GM19043 (cell line): ENCODE data around the gene FBXO3.
"Not testable (repeated sequence)": the region's sequence is repeated elsewhere in the genome, so short reads cannot be mapped to it uniquely, and the experiment has no call there.

ENCODE experiments used
- ATAC-seq: cut with Tn5 transposase; IDR thresholded peaks from one replicate; pipeline ENCODE4 v1.9.1; 2021; ENCODE audit warnings: low read depth; ENCODE audit not compliant: unreplicated experiment

The FBXO3 gene, protein sequence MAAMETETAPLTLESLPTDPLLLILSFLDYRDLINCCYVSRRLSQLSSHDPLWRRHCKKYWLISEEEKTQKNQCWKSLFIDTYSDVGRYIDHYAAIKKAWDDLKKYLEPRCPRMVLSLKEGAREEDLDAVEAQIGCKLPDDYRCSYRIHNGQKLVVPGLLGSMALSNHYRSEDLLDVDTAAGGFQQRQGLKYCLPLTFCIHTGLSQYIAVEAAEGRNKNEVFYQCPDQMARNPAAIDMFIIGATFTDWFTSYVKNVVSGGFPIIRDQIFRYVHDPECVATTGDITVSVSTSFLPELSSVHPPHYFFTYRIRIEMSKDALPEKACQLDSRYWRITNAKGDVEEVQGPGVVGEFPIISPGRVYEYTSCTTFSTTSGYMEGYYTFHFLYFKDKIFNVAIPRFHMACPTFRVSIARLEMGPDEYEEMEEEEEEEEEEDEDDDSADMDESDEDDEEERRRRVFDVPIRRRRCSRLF

DNA sequence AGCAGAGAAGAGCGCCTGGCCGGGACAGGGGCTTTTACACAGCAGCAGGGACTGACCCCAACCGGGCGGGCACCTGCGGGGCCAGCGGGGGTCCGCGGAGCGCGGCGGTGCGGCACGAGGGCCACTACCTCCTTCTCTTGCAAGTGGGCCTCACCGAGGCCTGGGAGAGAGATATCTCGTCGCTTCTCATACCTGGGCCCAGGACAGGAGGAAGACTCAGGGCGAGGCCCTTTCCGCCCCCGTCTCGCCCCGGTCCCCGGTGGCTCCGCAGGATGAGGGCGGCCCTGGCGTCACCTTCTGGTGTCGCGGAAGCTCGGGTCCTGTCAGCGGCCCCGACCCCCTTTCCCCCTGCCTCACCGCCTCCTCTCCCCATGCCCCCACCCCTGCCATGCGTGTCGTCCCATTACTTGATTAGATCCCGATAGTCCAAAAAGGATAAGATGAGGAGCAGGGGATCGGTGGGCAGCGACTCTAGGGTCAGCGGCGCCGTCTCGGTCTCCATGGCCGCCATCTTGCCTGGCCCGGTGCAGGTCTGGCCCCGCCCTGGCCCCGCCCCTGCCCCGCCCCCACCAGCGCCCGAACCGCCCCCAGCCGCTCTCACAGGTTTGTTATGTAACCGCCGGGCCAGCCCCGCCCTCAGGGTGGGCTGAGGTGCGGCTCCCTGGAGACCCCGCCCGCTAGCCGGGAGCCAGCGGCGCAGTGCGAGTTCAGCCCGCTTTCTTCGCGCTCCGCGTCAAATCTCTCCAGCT lies at the start of gene FBXO3:
Gene FBXO3, minus strand, starts transcription at position 534 of the 749 bp plus-strand sequence. Its CDS starts 23 bp downstream, at position 511.
- ATAC-seq: peak; percentile 51

DNA sequence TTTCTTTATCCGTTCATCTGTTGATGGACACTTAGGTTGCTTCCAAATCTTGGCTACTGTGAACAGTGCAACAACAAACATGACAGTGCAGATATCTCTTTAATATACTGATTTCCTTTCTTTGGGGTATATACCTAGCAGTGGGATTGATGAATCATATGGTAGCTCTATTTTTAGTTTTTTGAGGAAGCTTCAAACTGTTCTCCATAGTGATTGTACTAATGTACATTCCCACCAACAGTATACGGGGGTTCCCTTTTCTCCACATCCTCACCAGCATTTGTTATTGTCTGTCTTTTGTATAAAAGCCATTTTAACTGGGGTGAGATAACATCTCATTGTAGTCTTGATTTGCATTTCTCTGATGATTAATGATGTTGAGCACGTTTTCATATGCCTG lies 48.7 kb upstream of the FBXO3 start:
- ATAC-seq: not testable (repeated sequence)

DNA sequence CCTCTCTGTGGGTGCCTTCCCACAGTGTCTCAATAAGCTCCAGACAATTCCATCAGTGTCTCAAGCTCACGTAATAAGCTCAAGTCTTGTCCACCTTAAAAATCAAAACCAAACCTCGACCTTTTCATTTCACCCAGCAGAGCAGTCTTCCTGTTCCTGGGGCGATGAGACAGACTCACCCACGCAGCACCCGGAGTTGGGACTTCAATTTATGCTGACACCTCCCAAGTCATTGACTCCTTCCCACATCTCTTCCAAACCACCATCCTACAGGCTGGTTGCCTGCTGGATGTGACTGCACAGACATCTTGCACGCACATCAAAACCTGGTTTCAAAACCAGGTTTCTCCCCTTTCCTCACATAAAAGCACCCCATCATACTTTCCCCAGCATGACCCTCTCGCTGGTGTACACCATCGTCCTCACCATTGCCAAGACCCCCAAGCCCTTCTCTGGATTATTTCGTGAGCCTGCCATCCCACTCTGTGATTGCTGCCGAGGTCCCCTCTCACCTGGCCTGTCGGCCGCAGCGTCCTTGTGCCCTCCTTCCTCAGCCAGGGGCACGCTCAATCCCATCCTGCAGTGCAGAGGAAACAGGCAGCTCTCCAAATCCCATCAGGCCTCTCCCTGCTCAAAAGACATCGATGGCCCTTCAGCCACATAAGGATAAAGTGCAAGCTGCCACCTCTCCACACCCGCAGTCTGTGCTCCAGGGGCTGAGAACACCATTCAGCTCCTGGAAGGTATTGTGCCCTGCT lies 45.1 kb upstream of the FBXO3 start:
- no peak for ATAC-seq

DNA sequence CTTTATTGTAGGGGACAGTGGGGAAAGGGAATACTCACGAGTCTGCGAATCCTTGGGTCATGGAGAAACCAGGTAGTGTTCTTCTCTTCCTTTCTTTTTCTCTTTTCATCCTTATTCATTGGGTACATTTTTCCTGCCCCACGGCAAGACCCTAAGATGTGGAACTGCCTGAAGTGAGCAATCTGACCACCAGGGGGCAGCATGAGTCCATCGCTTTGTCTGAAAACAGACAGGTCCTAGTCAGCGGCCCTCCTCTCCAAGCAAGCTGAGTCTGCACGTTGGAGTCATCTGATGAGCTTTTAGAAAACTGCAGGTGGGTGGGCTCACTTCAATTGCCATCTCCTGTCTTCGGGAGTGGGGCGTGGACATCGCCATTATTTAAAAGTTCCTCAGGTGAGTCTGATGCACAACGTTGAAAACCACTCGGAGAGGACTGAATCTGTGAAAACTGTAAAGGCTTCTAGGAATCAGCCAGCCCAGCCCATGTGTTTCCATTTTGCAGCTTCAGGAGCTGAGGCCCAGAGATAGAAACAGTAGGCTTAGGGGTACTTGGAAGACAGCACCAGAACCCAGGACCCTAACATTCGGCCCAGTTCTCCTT lies 34.0 kb upstream of the FBXO3 start:
- no peak for ATAC-seq

DNA sequence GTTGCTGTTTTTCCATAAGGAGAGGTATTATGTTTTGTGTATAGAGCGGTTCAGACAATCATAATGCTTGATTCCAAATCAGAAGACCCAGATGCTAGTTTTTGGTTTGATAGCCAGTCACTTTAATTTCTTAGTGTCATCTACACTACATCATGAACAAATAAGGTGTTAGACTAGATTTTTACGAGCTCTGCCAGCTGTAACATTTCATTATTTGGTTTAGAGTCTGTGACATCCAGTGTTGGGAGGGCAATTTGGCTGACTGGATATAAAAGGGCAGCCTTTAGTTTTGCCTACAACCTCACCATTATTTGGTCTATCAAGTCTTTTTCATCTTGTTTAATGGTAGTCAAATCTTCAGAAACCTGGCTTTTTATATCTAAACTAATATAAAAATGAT lies 30.2 kb upstream of the FBXO3 start:
- ATAC-seq: no peak

DNA sequence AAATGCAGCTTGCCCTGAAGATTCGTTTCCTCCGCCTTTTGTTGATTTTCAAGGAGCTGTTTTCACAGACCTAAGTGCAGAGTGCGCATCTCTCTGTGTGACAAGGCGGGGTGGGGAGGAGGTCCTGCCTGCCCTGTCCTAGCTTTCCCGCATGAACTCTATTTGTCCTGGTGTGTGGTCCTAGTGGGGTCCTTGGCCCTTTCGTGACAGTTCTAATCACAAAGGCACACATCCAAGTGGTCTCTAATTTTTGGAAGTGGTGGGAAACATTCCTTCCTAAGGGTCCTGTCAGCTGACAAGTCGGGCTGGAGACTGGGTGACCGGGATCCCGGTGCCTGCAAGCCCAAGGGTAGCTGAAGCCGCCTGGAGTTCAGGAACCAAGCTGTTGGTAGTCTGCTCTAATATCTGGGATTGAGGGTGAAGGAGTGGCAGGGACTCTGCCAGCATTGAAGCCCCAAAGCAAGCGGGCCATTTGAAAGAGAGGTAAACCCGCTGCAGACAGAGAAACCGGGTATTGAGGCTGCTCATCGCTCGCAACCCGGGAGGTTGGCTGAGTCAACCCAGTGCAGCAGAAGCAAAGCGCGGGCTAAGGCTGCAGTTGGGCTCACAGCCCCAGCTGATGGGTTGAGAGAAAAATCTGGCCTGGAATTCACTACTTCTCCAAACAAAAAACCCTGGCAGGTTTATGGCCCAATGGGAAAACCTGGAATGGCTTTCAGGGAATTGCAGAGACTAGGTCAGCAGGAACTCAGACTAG lies 28.1 kb upstream of the FBXO3 start:
- ATAC-seq: no peak

DNA sequence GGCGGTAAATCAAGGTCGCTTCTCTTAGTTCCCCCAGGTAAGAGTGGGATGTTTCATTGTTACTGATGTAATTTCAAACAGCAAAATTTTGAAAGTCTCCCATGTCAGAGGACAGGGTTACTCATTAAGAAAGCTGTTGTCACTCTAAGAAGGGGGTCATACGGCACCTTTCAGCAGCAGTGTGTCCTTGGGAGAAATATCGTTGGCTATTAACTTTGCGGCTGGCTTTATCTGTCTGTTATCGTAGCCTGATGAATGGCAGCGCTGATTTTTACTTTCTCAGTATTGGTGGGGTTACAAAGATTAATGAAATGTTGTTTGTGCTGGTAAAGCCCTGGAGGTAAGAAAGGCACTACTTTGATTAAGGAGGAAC lies 27.5 kb upstream of the FBXO3 start:
- peak; percentile 59 for ATAC-seq

DNA sequence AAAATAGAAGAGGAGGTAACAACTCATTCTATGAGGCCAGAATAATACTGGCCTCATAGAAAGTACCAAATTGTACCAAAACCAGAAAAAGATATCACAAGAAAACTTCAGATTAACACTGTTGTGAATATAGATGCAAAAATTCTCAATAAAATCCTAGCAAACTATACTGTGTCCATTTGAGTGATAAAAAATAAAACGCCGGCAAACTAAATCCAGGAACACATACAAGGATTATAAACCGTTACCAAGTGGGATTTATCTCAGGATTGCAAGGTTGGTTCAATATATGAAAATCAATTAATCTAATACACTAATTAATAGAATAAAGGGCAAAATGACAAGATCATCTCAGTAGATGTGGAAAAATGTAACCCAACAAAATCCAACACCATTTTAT lies 23.6 kb upstream of the FBXO3 start:
- no peak for ATAC-seq

DNA sequence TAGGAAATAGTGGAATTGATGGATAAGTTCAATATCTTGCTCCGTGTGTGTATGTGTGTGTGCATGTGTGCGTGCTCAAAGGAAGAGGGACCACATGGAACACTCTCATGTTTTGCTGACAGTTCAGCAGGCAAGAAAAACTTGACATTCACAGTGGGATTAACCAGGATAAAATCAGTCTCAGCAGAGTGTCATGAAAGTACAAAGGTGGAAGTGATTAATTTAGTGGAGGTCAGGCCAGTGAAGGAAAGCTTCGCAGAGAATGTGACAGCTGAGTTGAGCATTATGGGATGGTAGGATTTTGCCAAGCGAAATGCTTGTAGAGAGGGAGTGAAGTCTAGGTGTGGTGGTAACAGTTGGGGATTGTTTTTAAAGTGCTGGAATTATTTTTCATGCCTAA lies 15.7 kb upstream of the FBXO3 start:
- no peak for ATAC-seq

DNA sequence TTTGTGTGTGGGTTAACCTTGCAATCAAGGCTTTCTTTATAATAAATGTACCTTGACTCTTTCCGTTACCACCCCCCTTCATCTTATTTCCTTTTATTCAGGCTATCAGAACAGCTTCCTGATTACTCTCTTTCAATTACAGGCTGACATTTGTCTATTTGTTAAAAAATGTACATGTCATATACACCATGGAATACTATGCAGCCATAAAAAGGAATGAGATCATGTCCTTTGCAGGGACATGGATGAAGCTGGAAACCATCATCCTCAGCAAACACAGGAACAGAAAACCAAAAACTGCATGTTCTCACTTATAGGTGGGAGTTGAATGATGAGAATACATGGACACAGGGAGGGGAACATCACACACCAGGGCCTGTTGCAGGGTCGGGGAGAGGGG lies 13.8 kb upstream of the FBXO3 start:
- ATAC-seq: not testable (repeated sequence)

DNA sequence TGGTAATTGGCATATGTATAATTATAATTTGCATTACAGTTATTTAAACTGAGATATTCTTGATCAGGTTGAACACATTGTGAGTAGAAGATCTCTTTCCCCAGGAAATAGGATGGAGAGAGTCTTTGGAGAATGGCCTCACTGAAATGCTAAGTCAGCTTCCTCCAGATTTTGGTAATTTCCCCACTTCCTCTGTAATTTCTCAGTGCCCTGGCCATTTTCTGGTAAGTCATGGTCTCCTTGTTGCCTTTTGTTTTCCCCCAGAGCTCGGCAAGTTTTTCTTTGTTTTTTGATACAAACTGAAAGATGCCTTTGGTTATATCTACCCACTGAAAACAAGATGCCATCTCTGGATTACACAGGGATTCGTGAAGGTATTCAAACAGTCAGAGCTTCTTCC lies 12.8 kb upstream of the FBXO3 start:
- ATAC-seq: no peak

DNA sequence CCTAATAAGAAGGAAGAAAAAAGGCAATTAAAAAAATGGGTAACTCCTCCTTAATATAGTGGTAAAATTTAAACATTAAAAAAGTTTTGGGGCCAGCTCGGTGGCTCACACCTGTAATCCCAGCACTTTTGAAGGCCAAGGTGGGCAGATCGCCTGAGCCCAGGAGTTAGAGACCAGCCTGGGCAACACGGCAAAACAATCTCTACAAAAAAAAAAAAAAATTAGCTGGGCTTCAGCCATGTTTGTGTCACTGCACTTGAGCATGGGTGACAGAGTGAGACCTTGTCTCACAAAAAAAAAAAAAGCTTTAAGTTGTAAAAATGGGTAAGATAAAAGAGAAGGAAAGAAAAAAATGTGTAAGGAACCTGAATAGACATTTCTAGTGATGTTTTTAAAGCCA lies 11.3 kb upstream of the FBXO3 start:
- ATAC-seq: no peak

DNA sequence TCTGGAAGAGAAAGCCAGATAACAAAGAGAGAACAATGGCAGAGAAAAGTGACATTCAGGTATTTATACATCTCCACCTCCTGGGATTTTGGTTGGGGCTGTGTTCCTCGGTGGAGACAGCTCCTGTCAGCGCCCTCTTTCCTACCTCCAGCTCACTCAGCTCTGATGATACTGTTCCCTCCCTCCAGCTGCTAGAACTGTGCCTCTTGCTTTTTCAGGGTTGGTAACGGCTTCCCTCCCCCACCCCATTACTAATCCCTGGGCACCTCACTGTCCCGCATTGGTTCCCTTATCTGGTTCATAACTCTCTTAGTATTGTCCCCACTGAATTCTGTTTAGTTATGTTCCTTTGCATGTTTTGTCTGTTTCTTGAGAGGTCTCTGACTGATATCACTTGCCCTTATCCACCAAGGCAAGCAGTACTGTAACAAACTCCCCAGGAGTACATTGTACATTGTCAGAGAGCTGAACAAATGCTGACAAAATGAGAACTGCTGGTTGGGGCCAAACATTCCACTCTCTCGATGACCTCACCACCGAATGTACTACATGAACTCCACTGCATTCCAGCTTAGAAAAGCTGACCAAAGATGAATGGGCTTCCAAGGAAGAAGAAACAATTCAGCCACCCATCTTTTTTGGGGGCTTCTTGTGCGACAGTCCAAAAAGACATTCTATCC lies 5.7 kb upstream of the FBXO3 start:
- no peak for ATAC-seq

DNA sequence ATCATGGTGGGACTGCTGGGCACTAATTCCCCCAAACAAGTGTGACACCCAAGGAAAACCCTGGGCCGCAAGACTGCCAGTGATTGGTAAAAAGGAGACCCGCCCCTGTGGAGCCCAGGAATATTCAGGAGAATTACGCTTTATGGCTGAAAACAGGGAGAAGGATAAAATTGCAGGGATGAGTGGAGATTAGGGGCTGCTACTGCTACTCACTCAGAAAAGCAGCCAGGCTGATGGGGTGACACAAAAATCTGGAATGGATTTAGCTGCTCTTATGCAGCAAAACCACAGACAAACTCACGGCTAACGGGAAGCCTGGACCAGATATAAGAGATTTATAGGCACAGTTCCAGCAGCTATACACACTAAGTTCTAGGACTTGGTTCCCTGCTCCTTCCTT lies 4.4 kb upstream of the FBXO3 start:
- ATAC-seq: no peak

DNA sequence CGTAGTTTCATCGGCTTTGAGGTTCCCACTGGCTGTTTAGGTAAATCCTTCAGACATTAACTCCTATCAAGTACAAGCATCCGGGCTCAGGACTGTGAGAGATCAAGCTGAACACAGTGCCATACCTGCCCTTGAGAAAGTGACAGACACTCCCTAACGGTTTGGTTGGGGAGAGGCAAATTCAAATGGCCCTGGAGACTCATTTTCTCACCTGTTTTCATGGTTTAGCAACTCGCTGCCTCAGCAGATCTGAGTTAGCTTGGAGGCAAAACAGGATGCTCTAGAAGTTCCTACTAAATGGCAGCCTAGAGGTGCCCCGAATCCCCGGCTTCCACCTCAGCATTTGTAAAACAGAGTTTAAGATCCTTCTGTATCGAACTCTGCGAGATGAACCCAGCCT lies 3.6 kb upstream of the FBXO3 start:
- ATAC-seq: no peak

DNA sequence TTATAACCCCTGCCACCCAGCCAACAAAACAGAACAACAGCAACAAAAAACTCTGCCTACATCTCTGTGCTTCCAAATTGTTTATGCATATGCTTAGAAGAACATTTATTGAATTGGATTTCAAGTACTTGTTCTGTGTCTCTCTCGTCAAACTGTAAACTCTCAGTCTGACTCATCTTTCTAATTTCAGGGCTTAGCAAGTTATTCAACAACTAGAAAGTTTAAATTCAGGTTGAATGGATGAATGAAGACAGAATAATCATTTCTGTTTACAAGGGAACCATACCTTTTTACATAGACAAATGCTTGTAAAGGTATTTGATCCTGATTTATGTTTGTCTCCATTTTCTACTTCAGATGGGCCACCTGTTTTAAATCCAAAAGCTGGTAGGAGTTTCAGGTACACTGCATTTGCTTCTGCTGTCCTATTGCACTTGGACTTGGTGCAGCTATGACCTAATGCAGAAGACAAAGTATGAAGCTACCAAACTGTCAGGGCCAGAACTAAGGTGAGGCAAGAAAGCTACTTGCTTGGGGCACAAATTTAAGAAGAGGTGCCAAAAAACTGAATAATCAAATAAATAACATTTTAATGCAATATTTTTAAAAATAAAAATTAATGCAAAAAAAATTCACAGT lies 1.6 kb upstream of the FBXO3 start:
- peak; percentile 44 for ATAC-seq

DNA sequence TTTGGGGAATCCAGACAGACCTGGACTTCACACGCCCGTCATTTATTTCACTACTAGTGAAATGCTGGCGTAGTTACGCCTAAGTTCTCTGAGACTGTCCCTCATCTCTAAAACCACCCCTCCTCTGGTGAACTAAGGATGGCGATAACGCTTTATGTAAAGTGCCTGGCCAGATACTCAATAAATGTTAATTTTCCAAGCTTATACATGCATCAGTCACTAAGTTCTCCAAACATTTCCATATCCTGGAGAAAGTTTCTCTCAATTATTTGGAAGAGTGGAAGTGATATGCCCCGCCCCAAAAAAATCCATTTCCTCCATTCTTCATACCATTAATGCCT lies 1.1 kb upstream of the FBXO3 start:
- no peak for ATAC-seq

DNA sequence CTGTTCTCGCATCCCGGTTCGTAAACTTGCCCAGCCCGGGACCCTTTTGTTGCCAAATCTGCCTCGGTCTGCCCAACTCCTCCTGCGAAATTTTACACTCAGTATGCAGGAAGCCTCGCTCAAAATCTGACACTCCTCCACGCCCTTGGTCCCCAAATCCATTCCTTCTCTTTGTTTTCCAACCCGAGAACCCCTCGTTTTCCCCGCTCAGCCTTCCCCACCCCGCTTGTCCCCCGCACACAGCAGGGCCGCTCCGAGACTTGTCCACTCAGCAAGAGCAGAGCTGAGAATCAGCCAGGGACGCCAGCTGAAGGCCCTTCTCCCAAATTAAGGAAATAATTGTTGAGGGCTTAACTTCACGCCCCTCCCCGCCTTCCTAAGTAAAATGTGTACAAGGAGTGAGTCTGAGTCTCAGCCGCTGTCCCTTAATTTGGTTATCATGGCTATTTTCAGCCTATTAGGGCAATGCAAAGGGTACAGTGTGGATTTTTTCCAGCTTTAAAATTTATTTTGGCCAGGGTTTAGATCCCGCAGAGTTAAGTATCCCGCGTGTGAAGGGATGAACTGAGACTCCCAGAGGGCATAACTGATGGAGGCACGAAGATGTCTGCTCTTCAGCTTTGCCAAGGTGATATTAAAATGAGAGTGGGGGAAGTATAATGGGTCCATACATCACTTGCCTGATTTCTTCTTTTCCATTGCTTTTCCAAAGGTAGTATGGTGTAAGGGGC lies 581 bp upstream of the FBXO3 start:
- ATAC-seq: no peak
